WERI-Rb-1 (cell line): ENCODE measurements around the gene SLC29A3.

Experiments used
- DNase-seq: peaks from one replicate; pipeline ENCODE4 v3.0.0-alpha.2; 2020
- H3K27ac ChIP-seq: fragments of 250-450 bp; sonication (Bioruptor Pico); 2 replicates; pipeline ENCODE4 v1.5.1; 2020; ENCODE audit warnings: mild to moderate bottlenecking, moderate library complexity
- H3K27me3 ChIP-seq: fragments of 250-450 bp; sonication (Bioruptor Pico); 2 replicates; pipeline ENCODE4 v1.5.1; 2021; ENCODE audit warnings: mild to moderate bottlenecking, low read depth, moderate library complexity; ENCODE audit not compliant: insufficient read depth, severe bottlenecking
- H3K36me3 ChIP-seq: fragments of 250-450 bp; sonication (Bioruptor Pico); 2 replicates; pipeline ENCODE4 v1.5.1; 2020; ENCODE audit warnings: mild to moderate bottlenecking, moderate library complexity
- H3K4me3 ChIP-seq: 2 replicates; pipeline ENCODE4 v1.5.1; 2011; ENCODE audit warnings: low read depth, mild to moderate bottlenecking, control low read depth, low read length
- H3K9me3 ChIP-seq: fragments of 250-450 bp; sonication (Bioruptor Pico); 2 replicates; pipeline ENCODE4 v1.5.1; 2021; ENCODE audit warnings: mild to moderate bottlenecking, moderate library complexity; ENCODE audit not compliant: severe bottlenecking
- TF ChIP-seq, protein P1 (sequence below): IDR thresholded peaks from 2 replicates; pipeline ENCODE4 v1.5.1; 2011; ENCODE audit warnings: low read depth, mild to moderate bottlenecking, control low read depth, inconsistent platforms, low read length

The SLC29A3 gene

DNA sequence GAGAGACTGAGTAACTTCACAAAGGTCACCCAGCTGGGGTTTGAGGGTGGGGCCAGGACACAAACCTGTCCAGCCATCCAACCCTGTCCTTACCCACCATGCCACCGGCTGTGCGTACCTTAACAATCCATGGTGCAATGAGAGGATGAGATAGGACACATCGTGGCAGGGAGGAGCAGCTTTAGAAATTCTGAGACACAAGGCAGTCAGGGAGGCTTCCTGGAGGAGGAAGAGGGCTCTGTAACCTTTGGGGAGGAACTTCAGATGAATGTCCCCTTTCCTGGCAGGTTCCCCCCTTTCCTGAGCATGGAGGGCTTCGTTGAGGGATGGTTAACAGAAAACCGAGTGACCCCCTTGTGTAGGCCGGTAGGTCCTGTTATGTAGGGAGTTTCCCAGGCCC is 35.6 kb upstream of the SLC29A3 start:
- Histone ChIP-seq H3K27me3 (no peaks in the 10 kb centered on the region), H3K36me3 (peaks cover 28% of the 10 kb centered on the region), H3K27ac (no peak overlapping the region), H3K9me3 (no peaks in the 10 kb centered on the region), H3K4me3 (no peak overlapping the region)
- TF ChIP-seq, protein P1, sequence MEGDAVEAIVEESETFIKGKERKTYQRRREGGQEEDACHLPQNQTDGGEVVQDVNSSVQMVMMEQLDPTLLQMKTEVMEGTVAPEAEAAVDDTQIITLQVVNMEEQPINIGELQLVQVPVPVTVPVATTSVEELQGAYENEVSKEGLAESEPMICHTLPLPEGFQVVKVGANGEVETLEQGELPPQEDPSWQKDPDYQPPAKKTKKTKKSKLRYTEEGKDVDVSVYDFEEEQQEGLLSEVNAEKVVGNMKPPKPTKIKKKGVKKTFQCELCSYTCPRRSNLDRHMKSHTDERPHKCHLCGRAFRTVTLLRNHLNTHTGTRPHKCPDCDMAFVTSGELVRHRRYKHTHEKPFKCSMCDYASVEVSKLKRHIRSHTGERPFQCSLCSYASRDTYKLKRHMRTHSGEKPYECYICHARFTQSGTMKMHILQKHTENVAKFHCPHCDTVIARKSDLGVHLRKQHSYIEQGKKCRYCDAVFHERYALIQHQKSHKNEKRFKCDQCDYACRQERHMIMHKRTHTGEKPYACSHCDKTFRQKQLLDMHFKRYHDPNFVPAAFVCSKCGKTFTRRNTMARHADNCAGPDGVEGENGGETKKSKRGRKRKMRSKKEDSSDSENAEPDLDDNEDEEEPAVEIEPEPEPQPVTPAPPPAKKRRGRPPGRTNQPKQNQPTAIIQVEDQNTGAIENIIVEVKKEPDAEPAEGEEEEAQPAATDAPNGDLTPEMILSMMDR = no peak
- DNase-seq = no peak

DNA sequence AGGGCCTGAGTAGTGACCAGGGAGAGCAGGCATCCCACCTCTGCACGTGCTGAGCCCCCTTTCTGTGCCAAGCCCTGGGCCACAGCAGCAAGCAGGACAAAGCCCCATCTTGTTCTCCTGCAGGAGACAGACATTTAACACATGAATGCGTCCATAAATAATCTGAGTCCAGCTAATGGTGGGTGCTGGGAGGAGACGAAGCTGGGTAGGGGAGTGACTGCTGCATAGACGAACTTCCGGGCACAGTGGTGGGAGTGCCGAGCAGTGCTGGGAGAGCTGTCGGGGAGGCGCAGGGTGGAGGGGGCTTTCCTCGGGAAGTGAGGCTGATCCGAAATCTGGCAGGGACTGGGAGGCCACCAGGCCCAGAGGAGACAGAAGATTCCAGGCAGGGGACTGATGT is 35.2 kb upstream of the SLC29A3 start:
- no peak overlapping the region for H3K27ac ChIP-seq
- no peak for DNase-seq
- TF ChIP-seq, protein P1 = no peak
- peaks cover 30% of the 10 kb centered on the region for H3K36me3 ChIP-seq
- no peaks in the 10 kb centered on the region for H3K27me3 ChIP-seq
- no peaks in the 10 kb centered on the region for H3K9me3 ChIP-seq
- no peak overlapping the region for H3K4me3 ChIP-seq

- no peak for DNase-seq
- TF ChIP-seq, protein P1 = no peak
- H3K4me3 ChIP-seq = no peak overlapping the region
- H3K27me3 ChIP-seq = no peaks in the 10 kb centered on the region
- H3K36me3 ChIP-seq = peaks cover 31% of the 10 kb centered on the region
- no peaks in the 10 kb centered on the region for H3K9me3 ChIP-seq
- no peak overlapping the region for H3K27ac ChIP-seq
Observed at GRCh38 chr10:71284544-71285179, 34.4 kb upstream of the SLC29A3 start.

DNA sequence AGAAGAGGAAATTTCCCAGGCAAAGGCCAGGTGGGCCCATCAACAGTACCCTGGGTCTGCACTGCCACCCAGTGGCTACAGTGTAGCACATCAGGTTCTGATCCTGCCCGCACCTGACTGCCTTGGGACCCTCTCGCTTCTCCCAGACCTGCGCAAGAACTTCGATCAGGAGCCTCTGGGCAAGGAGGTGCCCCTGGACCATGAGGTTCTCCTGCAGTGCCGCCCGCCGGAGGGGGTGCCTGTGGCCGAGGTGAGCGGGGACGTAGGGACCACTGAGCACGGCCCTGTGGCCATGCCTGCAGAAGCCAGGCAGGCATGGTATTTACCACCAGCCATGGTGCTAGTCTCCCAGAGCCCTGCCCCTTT is 33.9 kb upstream of the SLC29A3 start:
- Histone ChIP-seq H3K4me3 (no peak overlapping the region), H3K27me3 (no peaks in the 10 kb centered on the region), H3K27ac (no peak overlapping the region), H3K36me3 (peaks cover 33% of the 10 kb centered on the region), H3K9me3 (no peaks in the 10 kb centered on the region)
- TF ChIP-seq, protein P1 = peak; percentile 84
- DNase-seq = peak; percentile 57

DNA sequence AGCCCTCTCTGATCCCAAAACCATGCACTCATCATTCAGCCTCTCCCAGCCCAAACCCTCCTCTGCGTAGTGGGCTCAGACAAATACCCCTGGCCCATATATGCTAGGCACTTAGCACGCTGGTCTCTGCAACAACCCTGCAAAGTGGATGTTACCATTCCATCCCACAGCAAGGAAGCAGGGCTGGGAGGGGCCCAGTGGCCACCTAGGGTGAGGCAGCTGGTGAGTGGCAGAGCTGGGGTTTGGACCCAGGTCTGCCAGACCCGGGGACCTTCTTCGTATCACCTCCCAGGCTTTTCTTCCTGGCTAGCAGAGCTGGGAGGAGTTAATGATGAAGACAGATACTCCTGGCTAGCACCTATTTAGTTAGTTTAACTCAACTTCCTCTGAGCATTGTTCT is 33.1 kb upstream of the SLC29A3 start:
- TF ChIP-seq, protein P1 = no peak
- Histone ChIP-seq H3K4me3 (no peak overlapping the region), H3K9me3 (no peaks in the 10 kb centered on the region)

DNA sequence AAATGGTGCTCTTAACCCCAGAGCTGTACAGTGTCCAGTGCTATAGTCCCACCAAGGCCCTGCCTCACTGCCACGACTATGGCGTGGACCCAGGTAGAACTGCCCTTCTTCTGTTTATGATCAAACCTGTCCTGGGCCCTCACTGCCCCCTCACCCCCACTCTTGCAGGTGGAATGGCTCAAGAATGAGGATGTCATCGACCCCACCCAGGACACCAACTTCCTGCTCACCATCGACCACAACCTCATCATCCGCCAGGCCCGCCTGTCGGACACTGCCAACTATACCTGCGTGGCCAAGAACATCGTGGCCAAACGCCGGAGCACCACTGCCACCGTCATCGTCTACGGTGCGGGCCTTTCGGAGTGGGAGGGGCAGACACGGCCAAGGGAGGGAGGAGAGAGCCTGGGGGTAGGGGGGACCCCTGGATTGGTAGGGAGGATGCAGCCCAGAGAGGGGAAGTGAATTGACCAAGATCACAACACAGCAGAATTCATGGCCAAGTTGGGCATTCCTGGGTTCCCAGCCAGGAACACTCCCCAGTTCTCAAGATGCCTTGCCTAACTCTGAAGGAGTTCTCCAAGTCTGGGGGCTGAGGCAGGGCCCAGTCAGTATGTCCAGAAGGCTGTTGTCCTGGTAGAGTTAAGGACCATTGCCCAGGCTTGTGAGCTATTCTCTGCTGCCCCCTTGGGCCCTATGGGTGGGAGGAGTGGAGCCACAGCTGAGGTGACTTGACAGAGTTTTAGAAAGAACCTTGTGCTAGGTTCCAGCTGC is 32.4 kb upstream of the SLC29A3 start:
- TF ChIP-seq, protein P1 = no peak
- Histone ChIP-seq H3K9me3 (no peaks in the 10 kb centered on the region), H3K27ac (no peak overlapping the region), H3K27me3 (no peaks in the 10 kb centered on the region), H3K4me3 (no peak overlapping the region), H3K36me3 (peaks cover 38% of the 10 kb centered on the region)
- DNase-seq = no peak

More for the DNA sequence above, 33.1 kb upstream of the SLC29A3 start:
- H3K27me3 ChIP-seq = no peaks in the 10 kb centered on the region
- DNase-seq = no peak
- peaks cover 36% of the 10 kb centered on the region for H3K36me3 ChIP-seq
- H3K27ac ChIP-seq = no peak overlapping the region
